Activated T-cell treated with anti-CD3 and anti-CD28 coated beads, Interleukin-2, amount 50 U/mL, for 24 hours (primary cell): ENCODE data around the gene GATA5.

ENCODE experiments used
- DNase-seq: peaks from one replicate; pipeline ENCODE4 v3.0.0-alpha.2; 2020
- H3K27ac Mint-ChIP-seq: 2 replicates; pipeline ENCODE4 v1.8.0; 2020; ENCODE audit warnings: mild to moderate bottlenecking, mixed read lengths
- H3K27me3 Mint-ChIP-seq: 2 replicates; pipeline ENCODE4 v1.8.0; 2020; ENCODE audit warnings: mixed read lengths
- H3K36me3 Mint-ChIP-seq: 2 replicates; pipeline ENCODE4 v1.8.0; 2020; ENCODE audit warnings: low read depth, mixed read lengths
- H3K4me1 Mint-ChIP-seq: 2 replicates; pipeline ENCODE4 v1.8.0; 2020; ENCODE audit warnings: low read depth, mixed read lengths
- H3K4me3 Mint-ChIP-seq: 2 replicates; pipeline ENCODE4 v1.8.0; 2020; ENCODE audit warnings: mild to moderate bottlenecking, moderate library complexity, mixed read lengths
- H3K9me3 Mint-ChIP-seq: 2 replicates; pipeline ENCODE4 v1.8.0; 2020; ENCODE audit warnings: mixed read lengths

GATA5 gene

DNA sequence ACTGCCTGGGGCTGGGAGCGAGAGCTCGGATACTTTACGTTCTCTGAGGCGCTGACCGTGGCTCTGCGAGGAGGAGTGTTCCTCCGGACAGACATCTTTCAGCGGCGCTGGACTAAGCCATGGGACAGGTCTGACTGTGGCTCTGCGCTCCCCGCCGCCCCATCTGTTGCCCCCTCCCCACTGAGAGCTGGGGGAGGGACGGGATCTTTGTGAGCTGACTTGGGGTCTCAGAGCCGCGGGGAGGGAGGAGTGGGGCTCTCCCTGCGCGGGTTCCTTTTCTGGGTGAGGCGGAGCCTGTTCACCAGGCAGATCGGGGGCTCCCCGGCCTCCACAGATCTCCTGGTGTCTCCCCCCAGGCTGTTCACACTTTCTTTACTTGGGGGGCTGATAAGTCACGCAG, 11.3 kb upstream of the GATA5 start:
- Mint-ChIP-seq H3K4me3 (no peak overlapping the region), H3K36me3 (no peaks in the 10 kb centered on the region), H3K27ac (no peak overlapping the region), H3K27me3 (peaks cover 74% of the 10 kb centered on the region), H3K4me1 (peaks cover 3% of the 10 kb centered on the region), H3K9me3 (no peaks in the 10 kb centered on the region)
- no peak for DNase-seq

DNA sequence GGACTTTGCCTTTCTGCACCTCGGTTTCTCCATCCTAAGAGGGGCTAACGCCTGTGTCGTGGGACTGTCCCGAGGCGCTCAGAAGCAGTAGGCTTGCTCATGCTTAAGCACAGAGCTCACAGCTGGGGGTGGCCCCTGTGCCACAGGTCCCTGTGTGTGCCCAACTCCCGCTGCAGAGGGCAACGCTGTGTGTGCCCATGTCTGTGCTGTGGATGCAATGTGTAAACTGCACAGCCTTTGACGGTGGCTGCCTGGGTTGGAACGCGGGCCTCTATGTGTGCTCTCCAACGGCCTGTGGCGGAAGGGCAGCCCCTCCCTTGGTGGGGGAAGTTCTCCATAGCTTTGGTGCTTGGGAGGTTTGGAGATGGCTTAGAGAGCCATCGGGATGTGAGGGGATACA, 10.7 kb upstream of the GATA5 start:
- H3K4me3 Mint-ChIP-seq, result no peak overlapping the region
- H3K27ac Mint-ChIP-seq, result no peak overlapping the region
- no peak for DNase-seq
- H3K27me3 Mint-ChIP-seq, result peaks cover 81% of the 10 kb centered on the region
- H3K9me3 Mint-ChIP-seq, result no peaks in the 10 kb centered on the region
- H3K36me3 Mint-ChIP-seq, result no peaks in the 10 kb centered on the region
- H3K4me1 Mint-ChIP-seq, result peaks cover 3% of the 10 kb centered on the region

DNA sequence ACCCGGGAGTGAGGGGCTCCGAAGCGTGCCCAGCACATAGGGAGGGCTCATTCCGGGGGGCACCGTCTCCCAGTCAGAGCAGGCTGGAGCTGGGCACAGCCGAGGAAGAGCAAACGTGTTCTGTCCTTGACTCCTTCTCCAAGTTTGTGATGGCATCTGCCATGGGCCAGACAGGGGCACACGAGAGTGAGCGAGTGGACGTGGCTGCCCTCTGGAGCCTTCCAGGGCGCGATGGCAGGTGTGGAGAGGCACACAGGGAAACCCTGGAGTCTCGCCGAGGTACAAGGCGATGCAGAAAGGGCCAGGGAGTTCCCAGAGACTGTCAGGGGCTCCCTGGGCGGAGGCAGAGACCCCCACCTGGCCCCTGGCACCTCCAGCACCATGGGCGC, 9.9 kb upstream of the GATA5 start:
- no peak overlapping the region for H3K27ac Mint-ChIP-seq
- H3K36me3 Mint-ChIP-seq, result no peaks in the 10 kb centered on the region
- no peak overlapping the region for H3K4me3 Mint-ChIP-seq
- peaks cover 82% of the 10 kb centered on the region for H3K27me3 Mint-ChIP-seq
- no peaks in the 10 kb centered on the region for H3K9me3 Mint-ChIP-seq
- peaks cover 3% of the 10 kb centered on the region for H3K4me1 Mint-ChIP-seq
- no peak for DNase-seq

DNA sequence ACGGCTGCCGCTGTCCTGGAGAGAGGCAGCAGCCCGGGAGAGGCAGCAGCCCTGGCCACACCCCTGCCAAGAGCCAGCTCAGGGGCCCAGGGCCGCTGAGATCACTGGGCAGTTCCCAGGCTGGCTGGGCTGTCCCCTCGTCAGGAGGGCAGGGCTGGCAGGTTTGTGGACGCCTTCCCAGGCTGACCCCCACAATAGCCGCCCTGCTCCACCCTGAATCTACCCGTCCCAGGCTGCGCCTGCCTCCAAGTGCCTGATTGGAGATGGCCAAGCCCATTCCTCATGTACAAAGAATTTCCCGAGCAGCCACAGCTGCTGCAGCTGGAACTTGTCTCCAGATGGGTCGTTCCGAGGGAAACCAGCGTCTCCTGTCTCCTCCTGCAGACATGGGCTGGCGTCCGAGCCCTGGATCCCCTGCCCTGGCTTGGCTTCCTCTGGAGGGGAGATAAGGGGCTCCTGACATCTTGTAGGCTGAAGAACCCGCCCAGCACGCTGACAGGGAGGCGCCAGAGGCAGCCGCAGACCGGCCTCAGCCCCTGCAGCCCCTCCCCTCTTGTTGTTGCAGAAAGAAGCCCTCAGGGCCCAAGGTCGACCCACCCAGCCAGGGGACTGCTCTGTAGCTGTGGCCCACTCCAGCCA, 9.4 kb upstream of the GATA5 start:
- H3K4me3 Mint-ChIP-seq, result no peak overlapping the region
- no peaks in the 10 kb centered on the region for H3K9me3 Mint-ChIP-seq
- H3K27me3 Mint-ChIP-seq, result peaks cover 80% of the 10 kb centered on the region
- no peak for DNase-seq
- H3K4me1 Mint-ChIP-seq, result peaks cover 3% of the 10 kb centered on the region
- no peak overlapping the region for H3K27ac Mint-ChIP-seq
- no peaks in the 10 kb centered on the region for H3K36me3 Mint-ChIP-seq

DNA sequence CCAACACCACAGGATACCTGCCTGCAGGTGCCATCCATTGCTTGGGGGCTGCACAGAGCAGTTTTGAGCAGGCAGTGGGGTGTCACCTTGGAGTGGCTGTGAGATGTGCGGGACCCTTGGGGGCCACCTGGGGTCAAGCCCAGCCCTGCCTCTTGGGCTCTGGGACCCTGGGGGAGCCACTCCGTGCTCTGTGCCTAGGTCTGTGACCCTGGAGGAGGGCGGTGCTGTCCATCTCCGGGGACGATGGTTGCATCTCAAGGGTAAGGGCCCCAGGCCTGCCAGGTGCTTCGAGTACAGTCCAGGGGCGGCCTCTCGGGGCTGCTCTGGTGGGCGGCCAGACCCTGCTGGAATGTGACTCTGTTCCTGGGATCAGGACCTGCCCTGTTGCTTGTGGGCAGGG, 8.7 kb upstream of the GATA5 start:
- no peak overlapping the region for H3K27ac Mint-ChIP-seq
- no peak overlapping the region for H3K4me3 Mint-ChIP-seq
- H3K9me3 Mint-ChIP-seq, result no peaks in the 10 kb centered on the region
- H3K4me1 Mint-ChIP-seq, result peaks cover 3% of the 10 kb centered on the region
- H3K36me3 Mint-ChIP-seq, result no peaks in the 10 kb centered on the region
- DNase-seq, result no peak
- H3K27me3 Mint-ChIP-seq, result peaks cover 80% of the 10 kb centered on the region

DNA sequence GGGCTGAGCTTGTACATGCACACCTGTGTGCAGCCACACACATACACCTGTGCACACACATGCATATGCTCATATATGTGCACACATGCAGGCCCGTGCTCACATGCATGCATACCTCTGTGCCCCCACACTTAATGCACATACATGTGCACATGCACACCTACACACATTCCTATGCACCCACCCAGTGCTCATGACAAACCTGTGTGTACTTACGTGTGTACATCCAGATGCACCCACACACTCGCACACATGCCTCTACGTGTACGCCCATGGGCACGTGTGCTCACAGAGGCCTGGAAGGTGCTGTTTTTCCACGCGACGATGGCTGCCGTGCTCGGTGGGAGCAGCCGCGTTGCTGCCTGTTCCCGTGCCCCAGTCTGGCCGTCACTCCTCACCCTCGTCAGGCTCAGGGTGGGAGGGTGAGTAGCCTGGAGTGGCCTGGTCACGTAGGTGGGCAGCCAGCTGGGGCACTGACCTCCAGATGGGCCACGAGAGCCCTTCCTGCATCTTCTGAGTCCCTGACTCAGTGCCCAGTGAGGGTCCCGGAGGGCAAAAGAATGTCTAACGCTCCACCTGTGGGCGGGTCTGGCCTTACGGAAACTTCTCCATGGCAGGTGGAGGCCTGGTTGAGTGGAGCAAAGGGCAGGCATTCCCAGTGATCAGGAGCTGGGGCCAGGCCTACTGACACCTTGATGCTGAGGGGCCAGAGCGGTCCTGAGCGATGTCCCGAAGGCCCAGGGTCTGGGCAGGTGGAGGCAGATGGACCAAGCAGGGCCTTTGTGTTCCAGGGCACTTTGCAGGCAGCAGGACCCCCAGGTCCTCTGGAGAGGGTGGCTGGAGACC, 8.0 kb upstream of the GATA5 start:
- H3K4me1 Mint-ChIP-seq, result peaks cover 3% of the 10 kb centered on the region
- H3K27me3 Mint-ChIP-seq, result peaks cover 84% of the 10 kb centered on the region
- H3K27ac Mint-ChIP-seq, result no peak overlapping the region
- H3K4me3 Mint-ChIP-seq, result no peak overlapping the region
- no peaks in the 10 kb centered on the region for H3K9me3 Mint-ChIP-seq
- H3K36me3 Mint-ChIP-seq, result no peaks in the 10 kb centered on the region
- DNase-seq, result no peak

DNA sequence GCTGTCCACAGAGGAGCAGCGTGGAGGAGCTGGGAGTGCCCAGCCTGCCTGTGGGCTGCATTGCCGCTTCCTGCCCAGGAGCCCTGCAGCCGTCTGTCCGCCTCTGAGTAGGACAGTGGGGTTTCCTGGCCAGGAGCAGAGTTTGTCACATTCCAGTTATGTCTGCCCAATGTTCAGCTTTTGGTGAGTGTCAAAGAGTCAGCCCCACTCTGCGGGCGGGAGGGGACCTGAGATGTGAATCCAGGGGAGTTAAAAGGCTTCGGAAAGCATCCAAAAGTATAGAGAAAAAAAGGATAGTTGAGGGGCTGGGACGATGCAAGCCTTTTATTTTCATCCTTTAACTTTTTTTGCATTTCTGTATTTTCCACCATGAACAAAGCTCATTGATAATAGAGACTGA, 7.2 kb upstream of the GATA5 start:
- Mint-ChIP-seq H3K9me3 (no peaks in the 10 kb centered on the region), H3K27ac (no peak overlapping the region), H3K4me1 (peaks cover 3% of the 10 kb centered on the region), H3K27me3 (peaks cover 85% of the 10 kb centered on the region), H3K36me3 (no peaks in the 10 kb centered on the region), H3K4me3 (no peak overlapping the region)
- DNase-seq, result no peak

DNA sequence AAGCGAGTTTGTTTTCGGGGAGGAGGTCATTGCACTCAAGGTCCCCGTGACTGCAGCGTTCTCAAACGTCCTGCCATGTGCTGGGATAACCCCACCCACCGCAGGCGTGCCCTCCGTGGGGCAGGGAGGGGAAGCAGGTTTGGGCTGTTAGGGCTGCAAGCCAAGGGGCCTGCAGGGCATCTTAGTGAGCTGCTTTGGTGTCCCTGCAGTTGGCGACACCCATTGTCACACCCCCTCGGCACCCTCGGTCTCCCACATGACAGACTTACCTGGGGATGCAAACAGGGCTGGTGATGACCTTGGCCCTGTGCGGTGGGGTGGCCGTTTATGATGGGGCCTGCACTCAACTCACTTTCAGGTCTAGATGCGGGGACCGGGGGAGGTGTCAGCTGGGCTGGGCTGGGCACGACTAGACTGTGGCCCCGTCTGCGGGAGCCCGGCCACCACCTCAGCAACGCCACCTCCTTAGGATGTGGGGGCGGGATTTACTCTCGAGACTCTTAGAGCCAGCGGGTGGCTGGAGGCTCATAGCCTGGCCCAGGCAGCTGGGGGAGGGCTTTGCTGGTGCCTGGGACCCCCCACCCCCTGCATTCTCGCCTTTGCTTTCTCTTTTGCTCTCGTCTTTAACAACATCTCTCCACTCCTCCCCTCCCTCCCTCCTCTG, 6.5 kb upstream of the GATA5 start:
- Mint-ChIP-seq H3K27me3 (peaks cover 86% of the 10 kb centered on the region), H3K9me3 (no peaks in the 10 kb centered on the region), H3K27ac (no peak overlapping the region), H3K4me3 (no peak overlapping the region), H3K4me1 (peaks cover 3% of the 10 kb centered on the region), H3K36me3 (no peaks in the 10 kb centered on the region)
- DNase-seq, result no peak

DNA sequence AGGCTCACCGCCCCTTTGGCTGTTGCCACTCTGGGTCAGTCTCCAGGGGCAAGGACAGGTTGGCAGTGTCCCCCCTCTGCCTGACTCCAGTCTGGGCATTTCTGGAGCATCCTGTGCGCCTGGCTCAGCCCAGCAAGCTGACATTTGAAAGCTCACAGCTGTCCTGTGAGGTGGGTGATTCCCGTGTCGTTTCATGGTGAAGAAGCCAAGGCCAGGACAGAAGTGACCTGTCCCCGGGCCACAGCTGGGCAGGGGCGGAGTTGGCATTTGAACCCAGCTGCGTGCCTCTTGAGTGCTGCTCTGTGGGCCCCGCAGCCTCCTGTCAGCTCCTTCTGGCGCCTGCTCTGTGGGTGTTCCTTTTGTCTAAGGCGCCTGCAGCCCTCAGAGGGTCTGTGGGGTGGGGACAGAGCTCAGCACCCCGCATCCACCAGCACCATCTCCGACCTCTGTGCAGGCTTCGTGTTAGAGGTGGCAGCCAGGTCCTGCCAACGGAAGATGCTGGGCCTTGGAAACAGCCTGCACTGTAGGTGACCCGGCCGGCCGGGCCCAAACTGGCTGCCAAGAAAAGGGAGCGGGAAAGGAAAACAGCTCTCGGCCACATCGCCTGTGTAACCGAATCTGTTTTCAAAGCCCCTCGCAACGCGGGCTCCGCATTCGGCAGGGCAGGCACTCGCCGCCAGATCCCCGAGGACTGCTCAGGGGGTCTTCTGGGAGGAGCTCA, 5.8 kb upstream of the GATA5 start:
- H3K27ac Mint-ChIP-seq, result no peak overlapping the region
- no peak for DNase-seq
- no peaks in the 10 kb centered on the region for H3K36me3 Mint-ChIP-seq
- H3K27me3 Mint-ChIP-seq, result peaks cover 84% of the 10 kb centered on the region
- peaks cover 3% of the 10 kb centered on the region for H3K4me1 Mint-ChIP-seq
- H3K9me3 Mint-ChIP-seq, result no peaks in the 10 kb centered on the region
- no peak overlapping the region for H3K4me3 Mint-ChIP-seq

DNA sequence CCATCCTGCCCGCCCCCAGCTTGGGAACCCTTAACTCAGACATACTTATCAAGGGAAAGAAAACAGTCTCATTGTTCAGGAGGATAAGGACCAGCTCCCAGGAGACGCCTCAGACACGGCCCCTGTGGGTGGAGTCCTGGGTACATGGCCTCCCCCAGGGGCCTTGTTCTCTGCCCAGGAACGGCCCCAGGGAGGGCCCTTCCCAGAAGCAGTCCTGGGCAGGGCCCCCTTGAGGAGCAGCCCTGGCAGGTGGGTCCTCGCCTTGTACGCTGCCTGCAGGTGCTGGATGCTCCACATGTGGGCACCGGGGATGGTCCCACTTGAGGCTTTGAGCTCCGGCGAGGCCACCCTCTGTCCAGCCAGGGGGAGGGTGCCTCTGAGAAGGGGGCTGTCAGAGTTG, 4.5 kb upstream of the GATA5 start:
- Mint-ChIP-seq H3K36me3 (no peaks in the 10 kb centered on the region), H3K27me3 (peaks cover 75% of the 10 kb centered on the region), H3K27ac (no peak overlapping the region), H3K4me3 (no peak overlapping the region), H3K9me3 (no peaks in the 10 kb centered on the region), H3K4me1 (peaks cover 3% of the 10 kb centered on the region)
- DNase-seq, result no peak

DNA sequence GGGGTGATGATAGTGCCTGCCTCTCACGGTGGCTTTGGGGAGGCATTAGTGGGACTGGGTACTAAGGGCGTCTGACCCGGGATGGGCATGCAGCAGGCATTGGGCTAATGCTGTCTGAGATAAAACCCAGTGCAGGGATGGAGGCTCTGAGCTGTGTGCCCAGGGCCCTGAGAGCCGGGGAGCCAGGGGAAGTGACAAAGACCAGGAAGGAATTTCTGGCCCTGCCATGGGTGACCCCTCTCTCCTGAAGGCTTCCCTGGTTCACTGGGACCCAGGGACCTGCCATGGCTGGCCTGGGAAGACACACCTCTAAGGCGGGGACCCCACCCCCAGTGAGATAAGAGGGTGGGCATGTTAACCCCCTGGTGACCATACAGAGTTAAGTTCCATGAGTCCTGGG, 3.9 kb upstream of the GATA5 start:
- Mint-ChIP-seq H3K4me1 (peaks cover 3% of the 10 kb centered on the region), H3K27me3 (peaks cover 74% of the 10 kb centered on the region), H3K4me3 (no peak overlapping the region), H3K36me3 (no peaks in the 10 kb centered on the region), H3K9me3 (no peaks in the 10 kb centered on the region), H3K27ac (no peak overlapping the region)
- DNase-seq, result no peak

DNA sequence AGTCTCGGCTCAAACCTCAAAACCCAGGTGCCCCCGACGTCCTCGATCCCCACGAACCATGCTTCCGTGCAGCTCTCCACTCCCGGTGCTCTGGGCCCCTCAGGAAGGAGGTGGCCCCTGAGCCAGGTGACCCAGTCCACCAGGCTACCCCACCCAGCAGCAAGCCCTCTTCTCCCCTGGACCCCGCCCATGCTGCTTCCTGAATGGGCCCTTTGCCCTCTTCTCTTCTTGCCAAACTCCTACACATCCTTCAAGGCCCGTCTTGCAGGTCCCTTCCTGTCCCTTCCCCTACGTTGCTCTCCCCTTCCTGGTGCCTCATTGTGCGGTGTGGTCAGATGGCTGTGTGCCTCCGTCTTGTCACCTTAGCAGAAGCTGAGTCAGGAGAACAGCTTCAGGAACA, 3.4 kb upstream of the GATA5 start:
- no peak overlapping the region for H3K27ac Mint-ChIP-seq
- no peaks in the 10 kb centered on the region for H3K36me3 Mint-ChIP-seq
- no peak overlapping the region for H3K4me3 Mint-ChIP-seq

DNA sequence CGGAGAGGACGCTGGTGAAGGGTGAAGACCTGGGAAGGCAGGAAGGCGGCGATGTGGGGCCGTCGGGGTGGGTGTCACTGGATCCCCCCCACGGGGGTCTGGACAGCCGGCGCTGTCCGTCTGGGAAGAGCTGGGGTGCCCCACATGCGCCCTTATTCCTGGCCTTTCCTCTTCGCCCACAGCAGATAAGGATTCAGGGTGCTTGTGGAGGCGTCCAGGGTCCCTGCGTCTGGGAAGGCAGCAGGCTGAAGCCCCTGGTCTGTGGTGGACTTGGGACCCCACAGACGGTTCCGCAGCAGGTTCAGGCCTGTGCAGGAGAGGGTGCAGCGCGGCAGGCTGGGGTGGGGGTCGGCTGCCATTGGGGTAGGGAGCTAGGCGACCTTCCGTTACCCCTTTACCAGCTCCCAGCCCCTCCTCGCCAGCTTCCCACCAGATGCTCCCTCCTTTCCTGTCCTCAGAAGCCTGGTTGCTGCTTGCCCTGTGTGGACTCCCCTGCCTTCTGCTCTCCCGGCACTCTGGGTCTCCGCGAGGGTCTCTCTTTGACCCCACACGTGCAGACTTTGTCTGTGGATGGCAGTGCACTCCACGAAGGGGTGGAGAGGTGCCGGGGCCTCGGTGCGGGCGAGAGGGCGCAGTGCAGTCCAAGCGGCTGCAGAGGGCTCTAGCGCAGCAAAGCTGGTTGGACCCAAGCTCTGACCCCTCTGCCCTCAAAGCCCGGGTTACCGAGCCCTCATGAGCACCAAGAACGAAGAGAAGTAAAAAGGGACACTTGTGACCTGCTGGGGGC, 2.1 kb upstream of the GATA5 start:
- peaks cover 70% of the 10 kb centered on the region for H3K27me3 Mint-ChIP-seq
- DNase-seq, result no peak
- no peak overlapping the region for H3K27ac Mint-ChIP-seq
- no peak overlapping the region for H3K4me3 Mint-ChIP-seq
- no peaks in the 10 kb centered on the region for H3K9me3 Mint-ChIP-seq
- H3K36me3 Mint-ChIP-seq, result no peaks in the 10 kb centered on the region
- H3K4me1 Mint-ChIP-seq, result peaks cover 3% of the 10 kb centered on the region

More for the DNA sequence above, 3.4 kb upstream of the GATA5 start:
- peaks cover 3% of the 10 kb centered on the region for H3K4me1 Mint-ChIP-seq
- DNase-seq, result no peak
- no peaks in the 10 kb centered on the region for H3K9me3 Mint-ChIP-seq
- peaks cover 74% of the 10 kb centered on the region for H3K27me3 Mint-ChIP-seq
